NCI-H1930 (cell line): ENCODE data around the gene FUBP3.

Experiments used
- DNase-seq, 2 experiments: peaks; one replicate each; lab custom pipeline; 2025; lab: John Stamatoyannopoulos, UW

The FUBP3 gene

GRCh38 chr9:130578865-130579737, at the start of gene FUBP3:
TSS of gene FUBP3 (plus strand) at chr9:130579577. CDS start at chr9:130579681, 104 bp downstream.
- DNase-seq: peak; percentile 85 to 88

GRCh38 chr9:130530938-130531337, 48.4 kb upstream of the FUBP3 start:
- DNase-seq: no peak

DNA sequence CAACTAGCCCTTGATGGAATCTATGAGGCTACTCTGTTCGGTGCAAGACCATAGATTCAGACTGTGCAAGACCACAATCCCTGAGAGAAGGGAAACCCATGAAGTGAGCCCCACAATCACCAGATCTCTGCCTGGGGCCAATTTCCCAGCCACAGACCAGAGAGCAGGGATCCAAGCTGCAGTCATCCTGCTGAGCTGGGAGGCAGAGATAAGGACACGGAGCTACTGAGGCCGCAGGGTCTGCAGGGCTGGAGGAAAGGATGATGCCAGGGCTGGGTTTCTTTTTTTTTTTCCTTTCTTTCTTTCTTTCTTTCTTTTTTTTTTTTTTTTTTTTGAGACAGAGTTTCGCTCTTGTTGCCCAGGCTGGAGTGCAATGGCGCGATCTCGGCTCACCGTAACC, 47.7 kb upstream of the FUBP3 start:
- DNase-seq: no peak

DNA sequence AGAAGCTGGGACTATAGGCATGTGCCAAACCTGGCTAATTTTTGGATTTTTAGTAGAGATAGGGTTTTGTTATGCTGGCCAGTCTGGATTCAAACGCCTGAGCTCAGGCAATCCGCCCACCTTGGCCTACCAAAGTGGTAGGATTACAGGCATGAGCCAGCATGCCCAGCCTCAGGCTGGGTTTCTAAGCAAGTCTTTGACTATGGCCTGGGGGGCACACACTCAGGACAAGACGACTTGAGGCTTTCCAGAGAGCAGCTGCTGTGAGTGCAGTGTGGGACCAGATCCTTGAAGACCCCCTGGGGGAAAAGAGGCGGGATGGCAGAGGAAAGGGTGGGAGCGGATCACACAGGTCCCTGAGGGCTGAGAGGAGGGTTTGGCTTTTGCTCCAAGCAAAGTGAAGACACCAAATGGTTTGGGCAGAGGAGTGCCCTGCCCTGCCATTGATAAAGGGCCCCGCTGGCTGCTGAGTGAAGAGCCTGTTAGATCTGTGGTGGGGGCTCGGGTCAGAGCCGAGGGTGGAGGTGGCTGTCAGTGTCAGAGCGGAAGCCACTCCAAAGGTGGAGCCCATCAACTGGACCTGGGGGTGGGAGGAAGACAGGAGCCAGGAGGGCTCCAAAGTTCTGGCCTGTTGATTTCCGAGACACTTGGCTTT, 46.8 kb upstream of the FUBP3 start:
- no peak for DNase-seq

- no peak for DNase-seq
Observed at GRCh38 chr9:130535818-130536521, 43.4 kb upstream of the FUBP3 start.

- DNase-seq: no peak
Observed at GRCh38 chr9:130536701-130537107, 42.7 kb upstream of the FUBP3 start.

DNA sequence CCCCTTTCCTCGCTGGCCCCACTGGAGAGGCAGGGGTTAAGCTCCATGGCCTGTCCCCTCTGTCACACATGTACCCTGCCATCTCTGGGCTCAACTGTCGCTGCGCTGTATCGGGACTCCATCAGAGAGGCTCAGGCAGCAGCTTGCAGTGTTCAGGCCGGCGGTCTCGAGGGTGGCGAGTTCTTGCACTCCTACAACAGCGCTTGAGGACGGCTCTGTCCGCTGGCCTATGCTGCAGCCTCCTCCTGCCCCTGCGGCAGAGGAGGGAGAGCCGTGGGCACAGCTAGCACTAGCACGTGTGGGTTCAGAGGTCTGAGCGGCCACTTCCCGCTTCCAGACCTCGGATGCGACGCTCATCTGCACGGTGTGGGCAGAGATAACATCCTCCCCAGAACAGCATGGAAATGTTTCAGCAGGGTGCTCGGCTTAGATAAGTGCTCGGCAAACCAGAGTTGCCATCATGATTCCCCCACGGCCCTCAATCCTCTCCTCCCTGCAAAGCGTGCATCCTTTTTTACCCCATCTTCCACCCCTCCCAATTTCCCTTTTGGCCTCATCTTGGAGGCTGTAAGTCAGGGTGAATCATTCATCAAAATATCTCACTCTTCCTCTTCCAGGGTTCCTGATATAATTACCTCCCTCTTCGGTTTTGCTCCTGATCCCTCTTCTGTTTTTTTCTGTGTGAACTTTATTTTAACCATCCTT, 41.9 kb upstream of the FUBP3 start:
- no peak for DNase-seq

GRCh38 chr9:130539420-130540223, 39.8 kb upstream of the FUBP3 start:
- no peak for DNase-seq

DNA sequence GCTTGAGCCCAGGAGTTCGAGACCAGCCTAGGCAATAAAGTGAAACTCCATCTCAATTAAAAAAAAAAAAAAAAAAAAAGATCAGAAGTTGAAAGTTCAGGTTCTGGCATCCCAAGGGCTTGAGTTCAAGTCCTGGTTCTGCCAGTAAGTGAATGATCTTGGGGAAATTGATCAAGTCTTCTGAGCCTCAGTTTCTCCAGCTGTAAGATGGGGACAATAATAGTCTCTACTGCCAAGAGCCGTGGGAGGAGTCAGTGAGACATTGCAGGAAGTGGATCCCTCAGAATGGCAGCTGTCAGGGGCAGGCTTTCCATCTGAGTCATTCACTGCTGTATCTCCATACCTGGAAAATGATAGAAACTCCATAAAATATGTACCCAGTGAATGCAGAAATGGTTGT, 37.8 kb upstream of the FUBP3 start:
- no peak for DNase-seq

DNA sequence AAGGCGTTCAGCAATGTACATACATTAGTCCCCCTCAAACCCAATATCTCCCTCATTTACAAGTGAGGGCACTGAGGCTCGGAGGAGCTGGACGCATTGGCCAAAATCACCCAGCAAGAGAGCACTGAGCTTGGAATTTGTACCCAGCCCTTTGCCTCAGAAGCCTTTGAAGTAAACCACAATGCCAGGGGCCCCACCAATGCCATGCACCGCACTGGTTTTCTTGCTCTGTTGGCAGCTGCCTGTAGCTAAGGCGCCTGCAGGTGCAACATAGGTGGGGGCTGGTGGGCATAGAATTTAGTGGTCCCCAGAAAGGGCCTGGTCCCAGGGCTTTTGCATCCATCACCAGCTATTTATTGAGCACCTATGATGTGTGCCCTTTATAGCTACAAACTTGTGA, 37.3 kb upstream of the FUBP3 start:
- DNase-seq: no peak

GRCh38 chr9:130542457-130543228, 36.7 kb upstream of the FUBP3 start:
- no peak for DNase-seq

DNA sequence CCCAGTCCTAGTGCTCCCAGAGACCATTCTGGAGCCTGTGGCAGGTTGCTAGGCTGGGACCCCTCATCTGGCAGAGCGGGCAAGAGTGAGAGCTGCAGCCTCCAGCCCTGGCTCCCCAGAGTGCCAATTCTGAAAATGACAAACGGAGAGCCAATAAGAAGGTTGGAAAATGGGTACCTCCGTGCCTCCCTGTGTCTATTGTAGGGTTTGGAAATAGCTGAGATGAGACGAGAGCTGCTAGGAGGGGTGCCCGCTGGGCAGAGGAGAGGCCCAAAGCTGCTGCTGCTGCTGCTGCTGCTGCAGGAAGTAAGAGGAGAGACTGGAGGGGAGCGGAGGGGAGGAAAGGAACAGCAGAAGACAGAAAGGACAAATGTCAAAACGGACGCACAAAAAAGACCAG, 36.0 kb upstream of the FUBP3 start:
- no peak for DNase-seq

GRCh38 chr9:130543859-130544258, 35.5 kb upstream of the FUBP3 start:
- no peak for DNase-seq

DNA sequence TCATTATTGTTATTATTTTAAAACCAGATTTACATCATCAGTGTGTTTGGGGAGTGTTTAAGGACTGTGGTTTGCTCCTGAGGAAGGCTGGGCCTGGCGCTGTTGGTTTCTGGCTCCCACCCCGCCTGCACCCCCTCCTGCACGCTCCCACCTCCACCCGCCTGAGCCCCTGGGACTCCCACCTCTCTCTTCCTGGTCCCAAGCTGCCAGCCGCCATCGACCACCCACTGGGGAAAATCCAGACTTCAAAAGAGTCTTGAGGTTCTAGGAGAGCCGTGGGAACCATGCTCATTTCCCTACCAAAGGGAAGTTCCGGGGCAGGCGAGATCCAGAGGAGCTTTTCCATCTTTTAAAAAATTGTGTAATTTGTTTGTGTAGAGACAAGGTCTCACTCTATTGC, 35.0 kb upstream of the FUBP3 start:
- no peak for DNase-seq

GRCh38 chr9:130548103-130548502, 31.3 kb upstream of the FUBP3 start:
- DNase-seq: no peak

DNA sequence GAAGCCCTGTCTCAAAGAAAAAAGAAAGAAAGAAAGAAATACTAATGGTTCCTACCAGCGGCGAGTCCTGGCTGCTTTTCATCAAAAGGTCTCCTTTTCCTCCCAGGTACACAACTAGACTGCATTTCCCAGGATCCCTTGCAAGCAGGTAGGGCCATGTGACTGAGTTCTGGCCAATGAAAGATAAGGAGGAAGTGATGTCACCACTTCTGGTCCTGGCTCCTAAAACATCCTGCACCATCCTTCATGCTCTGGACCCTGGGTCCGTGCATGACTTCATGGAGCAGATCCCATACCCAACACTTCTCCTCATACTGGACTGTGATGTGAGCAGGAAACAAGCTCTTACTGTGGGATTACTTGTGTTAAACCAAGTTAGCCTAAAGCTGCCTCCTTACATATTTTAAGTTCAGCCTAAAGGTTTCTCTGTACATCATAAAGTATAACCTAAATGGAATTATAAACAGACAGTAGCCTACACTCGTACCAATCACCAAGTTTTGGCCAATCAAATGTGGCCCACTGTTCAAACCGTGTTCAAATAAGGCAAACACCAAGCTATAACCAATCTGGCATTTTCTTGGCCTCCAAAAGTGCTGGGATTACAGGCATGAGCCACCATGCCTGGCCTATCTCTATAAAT, 30.2 kb upstream of the FUBP3 start:
- DNase-seq: no peak

DNA sequence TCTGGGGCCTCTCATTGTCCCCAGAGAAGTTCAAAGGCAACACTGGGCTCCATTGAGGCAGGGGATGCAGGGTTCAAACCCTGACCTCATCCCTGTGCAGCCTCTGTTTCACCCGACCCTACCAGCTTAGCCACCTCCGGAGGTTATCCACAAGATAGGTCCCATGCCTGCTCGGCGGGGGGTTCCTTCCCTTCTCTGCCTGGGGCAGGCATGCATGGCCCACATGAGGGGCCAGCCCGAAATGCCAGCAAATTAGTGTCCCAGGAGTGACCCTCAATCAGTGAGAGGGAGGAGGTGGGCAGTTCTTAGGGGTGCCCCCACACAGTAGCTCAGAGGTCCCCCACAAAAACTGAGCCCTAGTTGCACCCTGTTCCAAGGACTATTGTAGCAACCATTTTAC, 24.8 kb upstream of the FUBP3 start:
- DNase-seq: no peak

- DNase-seq: no peak
Observed at GRCh38 chr9:130555061-130555460, 24.3 kb upstream of the FUBP3 start.

GRCh38 chr9:130555968-130556367, 23.4 kb upstream of the FUBP3 start:
- no peak for DNase-seq
